Astrocyte (in vitro differentiated cells and primary cell): ENCODE results near the gene RINL.

Experiments used
- CTCF ChIP-seq: IDR thresholded peaks from 2 replicates; pipeline ENCODE4 v1.5.1; 2011; ENCODE audit warnings: low read depth, mild to moderate bottlenecking, inconsistent platforms, low read length, moderate library complexity; ENCODE audit not compliant: insufficient read depth
- EZH2 ChIP-seq: IDR thresholded peaks from 2 replicates; pipeline ENCODE4 v1.6.1; 2012; ENCODE audit warnings: mild to moderate bottlenecking, low read length, inconsistent platforms; ENCODE audit not compliant: insufficient read depth

- no peak for TF ChIP-seq CTCF
- no peak for TF ChIP-seq EZH2
These were observed 35.5 kb downstream of the RINL start for GRCh38 chr19:38842439-38843174.
